HG03378 (cell line): ENCODE measurements around the gene NBPF1.
"Not testable (repeated sequence)": the region's sequence is repeated elsewhere in the genome, so short reads cannot be mapped to it uniquely, and the experiment has no call there.

ENCODE experiments used
- ATAC-seq: cut with Tn5 transposase; IDR thresholded peaks from one replicate; pipeline ENCODE4 v1.9.1; 2021; ENCODE audit warnings: mild to moderate bottlenecking, moderate library complexity; ENCODE audit not compliant: unreplicated experiment

Gene NBPF1

GRCh38 chr1:16607853-16608815, 5.2 kb downstream of the NBPF1 start:
- ATAC-seq, result not testable (repeated sequence)

- no peak for ATAC-seq
These were observed 5.9 kb downstream of the NBPF1 start for GRCh38 chr1:16607433-16607851.

GRCh38 chr1:16606666-16607432, 6.5 kb downstream of the NBPF1 start:
- ATAC-seq, result not testable (repeated sequence)

- no peak for ATAC-seq
These were observed 7.5 kb downstream of the NBPF1 start for GRCh38 chr1:16605532-16606505.

GRCh38 chr1:16605213-16605525, 8.2 kb downstream of the NBPF1 start:
- no peak for ATAC-seq

- not testable (repeated sequence) for ATAC-seq
These were observed 8.7 kb downstream of the NBPF1 start for GRCh38 chr1:16604514-16605212.

GRCh38 chr1:16603623-16604022, 9.7 kb downstream of the NBPF1 start:
- ATAC-seq, result not testable (repeated sequence)

GRCh38 chr1:16602336-16603011, 10.9 kb downstream of the NBPF1 start:
- not testable (repeated sequence) for ATAC-seq

GRCh38 chr1:16600855-16601786, 12.2 kb downstream of the NBPF1 start:
- ATAC-seq, result not testable (repeated sequence)

GRCh38 chr1:16599326-16599725, 14.0 kb downstream of the NBPF1 start:
- not testable (repeated sequence) for ATAC-seq

GRCh38 chr1:16595216-16595615, 18.1 kb downstream of the NBPF1 start:
- ATAC-seq, result not testable (repeated sequence)

GRCh38 chr1:16591845-16592244, 21.5 kb downstream of the NBPF1 start:
- ATAC-seq, result not testable (repeated sequence)

GRCh38 chr1:16588081-16588480, 25.3 kb downstream of the NBPF1 start:
- not testable (repeated sequence) for ATAC-seq

- not testable (repeated sequence) for ATAC-seq
These were observed 25.7 kb downstream of the NBPF1 start for GRCh38 chr1:16587639-16588038.

GRCh38 chr1:16565324-16565723, 48.0 kb downstream of the NBPF1 start:
- ATAC-seq, result not testable (repeated sequence)

- not testable (repeated sequence) for ATAC-seq
These were observed 52.3 kb downstream of the NBPF1 start for GRCh38 chr1:16561035-16561434.

- ATAC-seq, result not testable (repeated sequence)
These were observed 52.9 kb downstream of the NBPF1 start for GRCh38 chr1:16560498-16560897.

- ATAC-seq, result not testable (repeated sequence)
These were observed 53.7 kb downstream of the NBPF1 start for GRCh38 chr1:16559688-16560087.
